ENCODE results near the gene LAMP1. TPM values are rescaled to one million over a fixed set of nuclear protein-coding genes. Genes with fewer than 3 reads are reported as not detected.

LAMP1 gene
- total RNA-seq, 3 donors from 2014 or later = 96.7 to 167 (median 99.1) TPM

GRCh38 chr13:113355621-113356020 is 58.6 kb downstream of the LAMP1 start:
- Histone ChIP-seq H3K4me3 (no peak overlapping the region), H3K36me3 (no peaks in the 10 kb centered on the region), H3K9me3 (no peaks in the 10 kb centered on the region), H3K27ac (no peak overlapping the region), H3K4me1 (no peaks in the 10 kb centered on the region), H3K27me3 (no peaks in the 10 kb centered on the region)
- TF ChIP-seq POLR2AphosphoS5 (IDR thresholded peaks at IDR 0.05) (no peak), CTCF (IDR thresholded peaks at IDR 0.05) (no peak), POLR2A (IDR thresholded peaks at IDR 0.05) (no peak)
- DNase-seq (ENCODE audit: low spot score in 2 of 2) = no peak
- intact Hi-C loops (cut with DNase I; ENCODE audit: low total_unique reads) = no loop called here

- no peaks in the 10 kb centered on the region for H3K36me3 ChIP-seq
- intact Hi-C loops (cut with DNase I; ENCODE audit: low total_unique reads) = no loop called here
- H3K9me3 ChIP-seq = no peaks in the 10 kb centered on the region
- H3K4me1 ChIP-seq = no peaks in the 10 kb centered on the region
- no peak overlapping the region for H3K27ac ChIP-seq
- TF ChIP-seq POLR2AphosphoS5 (IDR thresholded peaks at IDR 0.05) (no peak), CTCF (IDR thresholded peaks at IDR 0.05) (no peak)
- H3K27me3 ChIP-seq = no peaks in the 10 kb centered on the region
- no peak overlapping the region for H3K4me3 ChIP-seq
- DNase-seq (ENCODE audit: low spot score in 2 of 2) = no peak
Measured at GRCh38 chr13:113356596-113356995, 59.6 kb downstream of the LAMP1 start.

GRCh38 chr13:113357529-113357928 is 60.5 kb downstream of the LAMP1 start:
- Histone ChIP-seq H3K9me3 (no peaks in the 10 kb centered on the region), H3K27me3 (no peaks in the 10 kb centered on the region), H3K36me3 (no peaks in the 10 kb centered on the region), H3K4me1 (no peaks in the 10 kb centered on the region), H3K27ac (no peak overlapping the region), H3K4me3 (no peak overlapping the region)
- intact Hi-C loops (cut with DNase I; ENCODE audit: low total_unique reads) = no loop called here
- TF ChIP-seq POLR2AphosphoS5 (IDR thresholded peaks at IDR 0.05) = no peak
- no peak for TF ChIP-seq CTCF (IDR thresholded peaks at IDR 0.05)
- no peak for TF ChIP-seq POLR2A (IDR thresholded peaks at IDR 0.05)
- DNase-seq (ENCODE audit: low spot score in 2 of 2) = no peak

- intact Hi-C loops (cut with DNase I; ENCODE audit: low total_unique reads) = no loop called here
- Histone ChIP-seq H3K27ac (no peak overlapping the region), H3K36me3 (no peaks in the 10 kb centered on the region), H3K9me3 (no peaks in the 10 kb centered on the region), H3K4me1 (peaks cover 0 to 4% of the 10 kb centered on the region in 2 donors), H3K27me3 (no peaks in the 10 kb centered on the region), H3K4me3 (no peak overlapping the region)
- no peak for DNase-seq (ENCODE audit: low spot score in 2 of 2)
- TF ChIP-seq CTCF (IDR thresholded peaks at IDR 0.05) (no peak), POLR2A (IDR thresholded peaks at IDR 0.05) (no peak), POLR2AphosphoS5 (IDR thresholded peaks at IDR 0.05) (no peak)
Measured at GRCh38 chr13:113358653-113359190, 61.7 kb downstream of the LAMP1 start.

- DNase-seq (ENCODE audit: low spot score in 2 of 2) = no peak
- H3K36me3 ChIP-seq = no peaks in the 10 kb centered on the region
- no peak overlapping the region for H3K27ac ChIP-seq
- no peak overlapping the region for H3K4me3 ChIP-seq
- no peaks in the 10 kb centered on the region for H3K27me3 ChIP-seq
- intact Hi-C loops (cut with DNase I; ENCODE audit: low total_unique reads) = no loop called here
- TF ChIP-seq POLR2AphosphoS5 (IDR thresholded peaks at IDR 0.05) (no peak), POLR2A (IDR thresholded peaks at IDR 0.05) (no peak), CTCF (IDR thresholded peaks at IDR 0.05) (no peak)
- H3K4me1 ChIP-seq = peaks cover 0 to 4% of the 10 kb centered on the region in 2 donors
- no peaks in the 10 kb centered on the region for H3K9me3 ChIP-seq
Measured at GRCh38 chr13:113359571-113359970, 62.5 kb downstream of the LAMP1 start.
